ENCODE data around the gene SOBP. TPM values are rescaled to one million over a fixed set of nuclear protein-coding genes. Genes with fewer than 3 reads are reported as not detected.

SOBP gene
- total RNA-seq, 3 donors from 2014 or later: 5.6 to 8.2 (median 7.0) TPM

DNA sequence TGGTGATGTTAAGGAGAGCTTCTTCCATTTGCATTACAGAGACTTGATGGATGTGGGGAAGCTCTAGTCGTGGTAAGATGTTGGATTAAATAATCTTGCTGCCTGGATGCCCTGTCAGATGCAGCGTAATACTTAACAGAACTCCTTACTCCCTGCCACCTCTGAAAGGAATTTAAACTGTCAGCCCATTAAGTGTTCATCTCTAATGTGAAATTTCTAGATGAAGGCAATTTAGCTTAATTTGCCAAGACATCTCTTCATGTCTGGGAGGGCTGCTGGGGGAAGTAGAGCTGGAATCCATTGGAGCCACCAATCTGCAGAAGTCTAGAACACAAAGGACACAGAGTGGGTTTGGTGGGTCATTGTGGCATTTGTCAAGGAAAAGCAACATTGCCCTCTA lies 64.4 kb downstream of the SOBP start:
- Histone ChIP-seq H3K4me3 (no peak overlapping the region), H3K4me1 (no peaks in the 10 kb centered on the region), H3K27ac (no peak overlapping the region), H3K36me3 (no peaks in the 10 kb centered on the region), H3K27me3 (no peaks in the 10 kb centered on the region), H3K9me3 (no peaks in the 10 kb centered on the region)
- no peak for DNase-seq (ENCODE audit: low spot score in 2 of 2)
- intact Hi-C loops (cut with DNase I; ENCODE audit: low total_unique reads): loop anchor here (5.0 kb wide), 1 partner anchor 378 kb away; no protein-coding TSS in a partner anchor
- TF ChIP-seq POLR2AphosphoS5 (IDR thresholded peaks at IDR 0.05) (no peak), POLR2A (IDR thresholded peaks at IDR 0.05) (no peak)
- TF ChIP-seq, protein P1, sequence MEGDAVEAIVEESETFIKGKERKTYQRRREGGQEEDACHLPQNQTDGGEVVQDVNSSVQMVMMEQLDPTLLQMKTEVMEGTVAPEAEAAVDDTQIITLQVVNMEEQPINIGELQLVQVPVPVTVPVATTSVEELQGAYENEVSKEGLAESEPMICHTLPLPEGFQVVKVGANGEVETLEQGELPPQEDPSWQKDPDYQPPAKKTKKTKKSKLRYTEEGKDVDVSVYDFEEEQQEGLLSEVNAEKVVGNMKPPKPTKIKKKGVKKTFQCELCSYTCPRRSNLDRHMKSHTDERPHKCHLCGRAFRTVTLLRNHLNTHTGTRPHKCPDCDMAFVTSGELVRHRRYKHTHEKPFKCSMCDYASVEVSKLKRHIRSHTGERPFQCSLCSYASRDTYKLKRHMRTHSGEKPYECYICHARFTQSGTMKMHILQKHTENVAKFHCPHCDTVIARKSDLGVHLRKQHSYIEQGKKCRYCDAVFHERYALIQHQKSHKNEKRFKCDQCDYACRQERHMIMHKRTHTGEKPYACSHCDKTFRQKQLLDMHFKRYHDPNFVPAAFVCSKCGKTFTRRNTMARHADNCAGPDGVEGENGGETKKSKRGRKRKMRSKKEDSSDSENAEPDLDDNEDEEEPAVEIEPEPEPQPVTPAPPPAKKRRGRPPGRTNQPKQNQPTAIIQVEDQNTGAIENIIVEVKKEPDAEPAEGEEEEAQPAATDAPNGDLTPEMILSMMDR (IDR thresholded peaks at IDR 0.05): no peak

DNA sequence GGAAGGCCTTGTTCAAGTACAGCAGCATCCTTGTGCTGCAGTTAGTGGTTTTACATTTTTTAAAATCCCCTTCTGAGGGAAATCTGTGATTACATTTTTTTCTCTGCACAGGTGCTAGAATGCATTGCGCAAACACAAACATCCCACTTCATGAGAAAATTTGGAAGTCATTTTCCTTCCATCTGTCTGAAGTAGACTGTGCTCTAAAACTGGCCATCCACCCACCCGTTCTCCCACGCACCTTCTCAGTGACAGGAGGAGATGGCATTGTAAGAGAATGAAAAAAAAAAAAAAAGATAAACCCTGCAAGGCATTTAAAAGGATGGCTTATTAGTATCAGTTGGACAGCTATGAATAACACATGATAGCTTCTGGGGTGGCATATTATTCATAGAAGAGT lies 65.0 kb downstream of the SOBP start:
- Histone ChIP-seq H3K27ac (no peak overlapping the region), H3K4me1 (no peaks in the 10 kb centered on the region), H3K9me3 (no peaks in the 10 kb centered on the region), H3K4me3 (no peak overlapping the region), H3K27me3 (no peaks in the 10 kb centered on the region), H3K36me3 (no peaks in the 10 kb centered on the region)
- TF ChIP-seq, protein P1 (IDR thresholded peaks at IDR 0.05): no peak
- TF ChIP-seq POLR2A (IDR thresholded peaks at IDR 0.05) (no peak), POLR2AphosphoS5 (IDR thresholded peaks at IDR 0.05) (no peak)
- no peak for DNase-seq (ENCODE audit: low spot score in 2 of 2)
- intact Hi-C loops (cut with DNase I; ENCODE audit: low total_unique reads): loop anchor here (5.0 kb wide), 1 partner anchor 377 kb away; no protein-coding TSS in a partner anchor

DNA sequence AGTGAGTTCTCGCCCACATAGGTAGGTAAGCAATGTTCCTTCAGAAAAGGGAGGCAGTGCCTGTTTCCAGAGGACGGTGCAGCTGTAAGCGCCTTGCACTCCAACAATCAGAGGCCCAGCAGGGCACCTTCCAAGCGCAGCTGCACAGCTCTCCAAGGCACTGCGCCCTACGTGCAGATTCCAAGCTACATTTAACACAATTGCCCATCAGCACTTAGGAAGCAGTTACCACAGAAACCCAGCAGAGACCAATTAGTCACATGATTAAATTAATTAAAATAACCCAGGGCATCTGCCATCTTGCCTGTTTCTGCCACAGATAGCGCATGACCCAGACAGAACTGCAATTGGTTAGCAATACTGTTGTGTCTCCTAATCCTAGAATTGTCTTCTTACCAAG lies 65.5 kb downstream of the SOBP start:
- Histone ChIP-seq H3K9me3 (no peaks in the 10 kb centered on the region), H3K4me3 (no peak overlapping the region), H3K27ac (no peak overlapping the region), H3K4me1 (no peaks in the 10 kb centered on the region), H3K27me3 (no peaks in the 10 kb centered on the region), H3K36me3 (no peaks in the 10 kb centered on the region)
- DNase-seq (ENCODE audit: low spot score in 2 of 2): no peak
- intact Hi-C loops (cut with DNase I; ENCODE audit: low total_unique reads): no loop called here
- TF ChIP-seq, protein P1 (IDR thresholded peaks at IDR 0.05): no peak
- TF ChIP-seq POLR2AphosphoS5 (IDR thresholded peaks at IDR 0.05): no peak
- no peak for TF ChIP-seq POLR2A (IDR thresholded peaks at IDR 0.05)

DNA sequence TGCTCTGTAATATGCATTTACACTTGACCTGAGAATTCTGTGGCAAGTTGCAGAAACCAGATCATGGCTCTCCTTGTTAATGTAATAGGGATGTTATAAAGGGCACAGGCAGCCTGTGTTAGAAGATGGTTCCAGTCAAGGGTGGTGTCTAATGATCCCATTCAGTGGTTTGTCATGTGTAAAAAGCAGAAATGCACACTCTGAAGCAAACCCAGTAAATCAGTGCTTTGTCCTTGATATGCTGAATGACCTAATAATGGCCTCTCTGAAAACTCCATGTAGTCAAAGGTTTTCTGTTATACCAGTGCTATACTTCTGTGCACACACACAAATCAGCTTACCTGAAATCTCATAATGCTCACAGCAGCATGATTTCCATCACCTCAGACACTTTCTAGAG lies 66.2 kb downstream of the SOBP start:
- H3K4me1 ChIP-seq: no peaks in the 10 kb centered on the region
- no peaks in the 10 kb centered on the region for H3K27me3 ChIP-seq
- H3K36me3 ChIP-seq: no peaks in the 10 kb centered on the region
- no peak overlapping the region for H3K27ac ChIP-seq
- H3K4me3 ChIP-seq: no peak overlapping the region
- no peaks in the 10 kb centered on the region for H3K9me3 ChIP-seq
- intact Hi-C loops (cut with DNase I; ENCODE audit: low total_unique reads): no loop called here
- TF ChIP-seq POLR2AphosphoS5 (IDR thresholded peaks at IDR 0.05) (no peak), POLR2A (IDR thresholded peaks at IDR 0.05) (no peak)
- TF ChIP-seq, protein P1 (IDR thresholded peaks at IDR 0.05): no peak
- DNase-seq (ENCODE audit: low spot score in 2 of 2): no peak

DNA sequence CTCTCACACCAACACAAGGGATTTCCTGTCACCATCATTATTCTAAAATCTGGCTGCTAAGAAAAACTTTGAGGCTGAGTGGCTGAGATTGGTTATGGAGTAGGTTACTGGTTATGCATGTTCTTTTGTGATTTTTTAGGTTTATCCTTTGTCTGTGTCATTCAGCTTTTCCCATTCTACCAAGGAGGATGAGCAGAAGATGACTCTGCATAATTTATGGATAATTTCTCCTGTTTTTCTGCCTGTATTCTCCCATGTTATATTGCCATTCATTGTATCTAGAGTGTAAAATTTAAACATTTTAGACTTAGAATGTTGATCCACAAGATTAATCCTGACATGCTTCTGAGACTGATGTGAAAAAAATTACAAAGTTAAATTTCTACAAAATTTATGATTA lies 67.8 kb downstream of the SOBP start:
- no peaks in the 10 kb centered on the region for H3K27me3 ChIP-seq
- intact Hi-C loops (cut with DNase I; ENCODE audit: low total_unique reads): no loop called here
- no peak overlapping the region for H3K4me3 ChIP-seq
- DNase-seq (ENCODE audit: low spot score in 2 of 2): no peak
- H3K4me1 ChIP-seq: no peaks in the 10 kb centered on the region
- no peaks in the 10 kb centered on the region for H3K36me3 ChIP-seq
- no peak overlapping the region for H3K27ac ChIP-seq
- no peaks in the 10 kb centered on the region for H3K9me3 ChIP-seq
- TF ChIP-seq, protein P1 (IDR thresholded peaks at IDR 0.05): no peak
- TF ChIP-seq POLR2A (IDR thresholded peaks at IDR 0.05) (no peak), POLR2AphosphoS5 (IDR thresholded peaks at IDR 0.05) (no peak)

Measured in breast epithelium (tissue), 4 donors.